GM19438 (cell line): ENCODE results near the gene MAP4K3.

ENCODE experiments used
- ATAC-seq: cut with Tn5 transposase; IDR thresholded peaks from one replicate; pipeline ENCODE4 v1.9.1; 2021; ENCODE audit warnings: low read depth; ENCODE audit not compliant: unreplicated experiment

MAP4K3 gene

GRCh38 chr2:39320162-39320561 lies 116.9 kb downstream of the MAP4K3 start:
- no peak for ATAC-seq

DNA sequence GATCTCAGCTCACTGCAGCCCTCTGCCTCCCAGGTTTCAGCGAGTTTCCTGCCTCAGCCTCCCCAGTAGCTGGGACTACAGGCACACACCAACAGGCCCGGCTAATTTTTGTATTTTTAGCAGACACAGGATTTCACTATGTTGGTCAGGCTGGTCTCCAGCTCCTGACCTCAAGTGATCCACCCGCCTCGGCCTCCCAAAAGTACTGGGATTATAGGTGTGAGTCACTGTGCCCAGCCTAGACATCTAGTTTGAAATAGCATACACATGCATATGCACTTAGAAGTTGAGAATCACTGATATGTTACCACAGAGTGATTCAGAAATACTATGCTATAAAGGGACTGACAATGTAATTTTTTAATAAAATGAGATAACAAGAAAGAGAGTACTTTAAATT lies 123.5 kb downstream of the MAP4K3 start:
- ATAC-seq = no peak

GRCh38 chr2:39311469-39311868 lies 125.6 kb downstream of the MAP4K3 start:
- no peak for ATAC-seq

GRCh38 chr2:39308778-39309177 lies 128.3 kb downstream of the MAP4K3 start:
- ATAC-seq = no peak

GRCh38 chr2:39306626-39307025 lies 130.5 kb downstream of the MAP4K3 start:
- ATAC-seq = no peak

DNA sequence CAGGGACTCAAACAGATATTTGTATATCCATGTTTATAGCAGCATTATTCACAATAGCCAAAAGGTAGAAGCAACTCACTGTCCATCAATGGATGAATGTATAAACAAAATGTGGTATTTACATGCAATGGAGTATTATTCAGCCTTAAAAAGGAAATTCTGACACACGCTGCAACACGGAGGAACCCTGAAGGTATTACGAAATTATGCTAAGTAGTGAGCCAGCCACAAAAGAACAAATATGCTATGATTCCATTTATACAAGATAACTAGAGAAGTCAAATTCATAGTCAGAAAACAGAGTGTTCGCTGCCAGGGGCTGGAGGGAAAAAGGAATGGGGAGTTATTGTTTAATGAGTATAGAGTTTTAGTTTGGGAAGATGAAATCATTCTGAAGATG lies 132.4 kb downstream of the MAP4K3 start:
- ATAC-seq = no peak

GRCh38 chr2:39304200-39304599 lies 132.9 kb downstream of the MAP4K3 start:
- no peak for ATAC-seq

- no peak for ATAC-seq
Observed at GRCh38 chr2:39301352-39301751, 135.7 kb downstream of the MAP4K3 start.

DNA sequence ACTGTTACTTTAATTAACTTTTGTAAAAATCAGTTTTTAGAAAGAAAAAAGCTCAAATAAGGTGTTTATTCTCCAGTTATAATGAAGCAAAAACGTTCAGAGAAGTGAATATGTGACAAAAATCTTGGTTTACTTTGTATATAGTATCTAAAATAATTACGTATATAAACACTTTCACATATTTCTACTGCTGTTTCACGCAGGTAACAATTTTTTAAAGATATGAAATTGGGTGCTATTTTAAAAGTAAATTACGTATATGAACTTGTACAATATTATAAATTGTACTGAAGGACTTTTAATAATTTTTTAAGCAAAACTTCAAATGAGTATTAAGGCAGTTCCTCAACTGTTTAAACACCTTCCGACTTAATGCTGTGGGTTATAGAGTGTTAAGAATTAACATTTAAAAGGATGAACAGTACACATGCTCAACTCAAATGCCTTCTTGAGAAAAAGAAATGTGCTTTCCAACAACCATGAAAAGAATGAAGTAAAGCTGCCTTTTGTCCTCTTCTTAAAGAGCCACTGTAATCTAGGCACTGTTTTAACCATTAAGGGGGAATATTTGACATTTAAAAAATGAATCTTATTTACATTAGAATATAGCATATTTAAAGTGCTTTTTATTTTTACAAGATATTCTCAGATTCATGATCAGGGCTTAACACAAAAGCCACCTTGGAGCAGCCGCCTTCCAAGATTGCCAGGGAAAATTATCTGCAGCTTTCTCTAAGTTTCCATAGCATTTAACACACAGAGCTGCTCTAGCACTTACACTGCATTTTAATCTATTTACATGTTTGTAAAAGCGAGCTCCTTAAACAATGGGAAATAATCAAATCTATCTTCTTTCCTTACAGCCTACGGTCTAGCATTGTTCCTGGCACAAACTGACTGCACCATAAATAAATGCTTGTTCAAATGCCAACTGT lies 136.8 kb downstream of the MAP4K3 start:
- no peak for ATAC-seq

GRCh38 chr2:39290433-39290832 lies 146.7 kb downstream of the MAP4K3 start:
- ATAC-seq = no peak

DNA sequence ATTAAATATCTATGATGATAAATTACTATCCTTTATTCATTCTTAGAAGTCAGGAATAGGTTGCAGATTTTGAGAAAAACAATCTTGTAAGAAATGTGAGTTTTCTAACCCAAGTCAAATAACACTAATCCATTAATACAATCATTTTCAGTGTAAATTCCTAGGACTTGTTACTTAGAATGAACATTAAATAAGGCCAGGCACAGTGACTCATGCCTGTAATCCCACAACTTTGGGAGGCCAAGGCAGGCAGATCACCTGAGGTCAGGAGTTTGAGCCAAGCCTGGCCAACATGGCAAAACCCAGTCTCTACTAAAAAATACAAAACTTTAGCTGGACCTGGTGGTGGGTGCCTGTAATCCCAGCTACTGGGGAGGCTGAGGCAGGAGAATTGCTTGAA lies 147.5 kb downstream of the MAP4K3 start:
- ATAC-seq = no peak

DNA sequence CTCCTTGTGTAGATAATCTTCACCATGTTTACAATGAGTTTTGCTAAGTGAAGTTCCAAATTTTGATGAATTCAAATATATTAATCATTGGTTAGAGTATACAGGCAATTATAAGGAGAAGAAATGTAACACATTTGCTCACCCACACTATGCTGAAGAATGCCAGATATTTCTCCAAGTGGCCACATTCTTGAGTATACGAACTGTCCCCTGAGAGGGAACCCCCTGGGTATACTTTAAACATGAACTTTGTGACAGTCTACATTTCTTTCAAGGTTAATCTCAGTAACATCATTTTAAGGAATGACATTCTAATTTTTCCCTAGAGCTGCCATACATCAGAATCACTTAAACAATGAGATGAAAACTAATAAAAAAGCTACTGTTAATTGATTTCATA lies 153.5 kb downstream of the MAP4K3 start:
- ATAC-seq = no peak

DNA sequence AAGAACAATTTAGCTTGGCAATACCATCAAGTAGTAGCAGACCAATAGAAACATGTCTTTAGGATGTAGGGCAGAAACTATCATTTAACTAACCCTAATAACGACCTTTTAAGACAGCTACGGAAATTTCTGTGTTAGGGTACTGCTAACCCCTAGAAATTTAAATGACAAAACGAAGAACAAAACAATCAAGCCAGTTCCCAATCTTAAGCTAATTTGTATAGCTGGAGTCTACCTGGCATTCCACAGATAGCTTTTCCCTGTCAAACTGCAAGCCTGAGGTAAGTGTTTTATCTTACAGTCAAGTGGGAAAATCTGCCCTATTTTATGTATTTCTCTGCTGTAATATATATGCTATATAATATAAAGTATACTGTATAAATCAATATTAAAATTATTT lies 155.7 kb downstream of the MAP4K3 start:
- ATAC-seq = no peak

- no peak for ATAC-seq
Observed at GRCh38 chr2:39275016-39275415, 162.1 kb downstream of the MAP4K3 start.

- no peak for ATAC-seq
Observed at GRCh38 chr2:39269941-39270340, 167.1 kb downstream of the MAP4K3 start.

GRCh38 chr2:39266916-39267434 lies 170.1 kb downstream of the MAP4K3 start:
- ATAC-seq = no peak

GRCh38 chr2:39266139-39266805 lies 170.8 kb downstream of the MAP4K3 start:
- ATAC-seq = peak; percentile 60

DNA sequence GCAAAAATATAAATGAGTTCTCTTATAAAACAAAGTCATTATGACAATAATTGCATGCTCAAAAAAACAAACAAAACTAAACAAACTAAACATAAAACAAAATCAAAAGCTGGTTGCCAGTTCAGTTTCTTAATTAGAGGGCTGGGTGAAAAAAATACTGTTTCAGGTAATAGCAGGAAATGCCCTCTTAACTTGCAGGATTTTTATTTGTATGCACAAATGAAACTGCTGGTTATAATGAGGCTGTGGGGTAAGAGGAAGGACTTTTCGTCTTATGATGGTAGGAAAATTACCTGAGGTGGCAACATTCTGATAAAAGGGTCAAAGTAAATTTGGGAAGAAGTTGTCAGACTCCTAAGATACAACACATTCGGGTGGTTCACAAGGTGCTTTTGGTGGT lies 171.8 kb downstream of the MAP4K3 start:
- ATAC-seq = no peak

DNA sequence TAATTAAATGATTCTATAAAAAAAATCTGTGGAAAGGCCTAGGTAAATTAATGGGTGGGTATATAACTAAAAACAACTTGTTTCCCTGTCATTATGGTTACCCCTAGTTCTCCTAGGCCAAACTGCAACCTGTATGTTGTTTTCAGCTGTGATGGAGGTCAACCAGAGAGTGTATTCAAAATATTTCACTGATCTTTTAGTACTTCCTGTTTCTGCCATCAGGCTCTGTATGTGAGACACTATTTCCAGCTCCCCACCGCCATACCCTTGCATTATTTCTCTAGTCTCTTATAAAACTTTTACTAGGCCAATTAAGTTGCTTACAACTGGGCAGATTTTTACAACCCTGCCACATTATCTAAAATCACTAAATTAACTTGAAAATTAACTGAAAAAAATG lies 172.4 kb downstream of the MAP4K3 start:
- peak; percentile 67 for ATAC-seq

- no peak for ATAC-seq
Observed at GRCh38 chr2:39260087-39260486, 177.0 kb downstream of the MAP4K3 start.

DNA sequence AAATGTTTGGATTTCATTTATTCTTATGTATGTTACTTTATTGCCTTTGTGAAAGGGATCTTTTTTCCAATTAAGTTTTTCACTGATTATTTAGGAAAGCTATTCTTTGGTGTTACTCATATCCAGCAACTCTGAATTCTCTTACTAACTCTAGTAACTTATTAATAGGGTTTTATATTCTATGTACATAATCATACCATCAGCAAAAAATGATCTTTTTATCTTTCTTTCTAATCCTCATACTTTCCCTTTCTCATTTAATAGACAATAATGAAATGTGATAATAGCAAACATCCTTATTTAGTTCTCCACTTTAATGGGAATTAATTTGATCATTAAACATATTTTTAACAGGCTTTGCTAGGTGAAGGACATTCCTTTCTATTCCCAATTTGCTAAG lies 181.0 kb downstream of the MAP4K3 start:
- ATAC-seq = no peak
